Aorta (tissue), 5 donors: ENCODE results near the gene KPRP. TPM values are rescaled to one million over a fixed set of nuclear protein-coding genes. Genes with fewer than 3 reads are reported as not detected.

Experiments used
- ATAC-seq: fragments of 200-7000 bp; cut with Tn5 transposase; one replicate; pipeline ENCODE4 v1.9.1; 2022; ENCODE audit warnings: moderate library complexity; ENCODE audit not compliant: low FRiP score
- DNase-seq, 2 donors: peaks; one replicate each; pipeline ENCODE4 v3.0.0-alpha.2; 2020
- H3K27ac ChIP-seq, 2 donors: one replicate each; pipeline ENCODE4 v1.5.1; 2013; ENCODE audit warnings: low read length in 2 of 2, mild to moderate bottlenecking in 2 of 2, moderate library complexity in 2 of 2, control low read depth in 1 of 2, inconsistent platforms in 1 of 2, low read depth in 1 of 2
- H3K27me3 ChIP-seq, 2 donors: one replicate each; pipeline ENCODE4 v1.6.1; 2013; ENCODE audit warnings: control low read depth in 1 of 2, low read length in 1 of 2, mild to moderate bottlenecking in 1 of 2, moderate library complexity in 1 of 2; ENCODE audit not compliant: insufficient read depth in 2 of 2, control insufficient read depth in 1 of 2
- H3K36me3 ChIP-seq, 2 donors: one replicate each; pipeline ENCODE4 v1.6.1; 2013; ENCODE audit warnings: control low read depth in 1 of 2, low read length in 1 of 2, mild to moderate bottlenecking in 1 of 2; ENCODE audit not compliant: insufficient read depth in 2 of 2, control insufficient read depth in 1 of 2
- H3K4me1 ChIP-seq, 2 donors: one replicate each; pipeline ENCODE4 v1.6.1; 2013; ENCODE audit warnings: low read length in 2 of 2, control low read depth in 1 of 2, mild to moderate bottlenecking in 1 of 2, moderate library complexity in 1 of 2; ENCODE audit not compliant: insufficient read depth in 2 of 2, control insufficient read depth in 1 of 2
- H3K4me3 ChIP-seq, 2 donors: one replicate each; pipeline ENCODE4 v1.5.1; 2013; ENCODE audit warnings: low read length in 2 of 2, control low read depth in 1 of 2, mild to moderate bottlenecking in 1 of 2
- H3K9me3 ChIP-seq: one replicate; pipeline ENCODE4 v1.6.1; 2013; ENCODE audit warnings: mild to moderate bottlenecking, low read length; ENCODE audit not compliant: control insufficient read depth
- WGBS, 2 donors: extraction: QIAGEN DNeasy Blood & Tissue Kit; methylation state at CpG; one replicate each; pipeline ENCODE4 v1.1.7; 2013; 5-methylcytosine and 5-hydroxymethylcytosine counted together
- intact Hi-C, 2 donors: fragments of 100-400 bp; cut with DNase I; formaldehyde crosslinking; loops; one replicate each; pipeline versions ENCODE4 v1.14.2 to v1.15.0; 2022
- polyA plus RNA-seq, 2 donors: library from polyadenylated mRNA; stranded (reverse); fragments of 200-250 nt; gene quantifications; one replicate each; pipeline ENCODE4 v1.2.3, GENCODE V29; 2013
- total RNA-seq, 2 donors: library from RNA; stranded (reverse); fragmentation: NEBNext Ultra II Directional; extraction: Animal tissue kit (Norgen Biotek cat#: 25700); gene quantifications; one replicate each; pipeline ENCODE4 v1.2.1, GENCODE V29; 2021
- donor health status: healthy with polysubstance abuse.
- donor health status: Bipolar disorder and iron deficiency.
- donor health status: DM: no; HTN: no; CAD: no.
- donor health status: DM: no; HTN: no; CAD: no.
- donor health status: DM: yes; HTN: yes; CAD: no.

Gene KPRP
- total and polyA plus RNA-seq, 4 donors, result not detected

DNA sequence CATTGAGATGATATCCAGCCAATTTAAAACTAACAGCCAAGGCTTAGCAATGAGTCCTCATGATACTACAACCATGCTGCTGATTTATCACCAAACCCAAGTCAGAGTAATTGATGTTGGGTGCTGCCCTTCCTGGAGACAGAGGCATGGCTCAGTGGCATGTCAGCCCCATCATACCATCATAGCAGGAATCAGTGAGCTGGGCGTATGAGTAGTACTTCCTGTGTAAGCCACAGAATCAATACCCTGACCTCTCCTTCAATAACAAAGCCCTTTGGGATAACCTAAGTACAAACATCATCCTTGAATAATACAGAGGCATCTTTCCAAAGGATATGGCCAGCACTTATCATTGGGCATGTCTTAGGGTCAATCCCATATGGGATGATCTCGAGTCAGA, 25.3 kb downstream of the KPRP start:
- ATAC-seq, result no peak
- WGBS, 2 donors, result 55 to 66% methylated on average over 2 of the region's 2 CpGs

DNA sequence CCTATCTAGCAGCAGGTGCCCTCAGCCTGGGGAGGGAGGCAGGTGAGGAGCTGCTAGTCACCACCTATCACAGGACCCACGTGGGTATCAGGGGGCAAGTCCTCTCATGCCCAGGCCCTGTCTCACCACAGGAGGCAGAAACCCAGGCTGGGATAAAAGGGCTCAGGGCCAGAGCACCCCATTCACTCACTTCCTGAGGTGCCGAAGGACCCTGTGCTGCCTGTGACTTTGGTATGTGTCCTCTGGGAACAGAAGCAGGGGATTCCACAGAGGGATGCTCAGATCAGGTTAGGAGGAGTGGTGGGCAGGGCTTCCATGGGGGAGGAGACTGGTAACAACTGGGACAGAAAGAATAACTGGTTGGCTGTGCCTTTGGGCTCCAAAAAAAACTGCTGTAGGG, 28.3 kb downstream of the KPRP start, which contains the start of gene LCE1E:
LCE1E (plus strand) TSS at position 181 of the 400 bp plus-strand sequence. CDS start 1,043 bp downstream, outside the sequence.
- WGBS, 2 donors, result 27 to 29% methylated on average over 2 of the region's 2 CpGs

More for the DNA sequence above, 25.3 kb downstream of the KPRP start:
- H3K4me1 ChIP-seq, result no peaks in the 10 kb centered on the region
- no peak overlapping the region for H3K4me3 ChIP-seq
- no peaks in the 10 kb centered on the region for H3K36me3 ChIP-seq
- H3K27ac ChIP-seq, result no peak overlapping the region
- no peak for DNase-seq
- intact Hi-C loops, result no loop called here
- H3K9me3 ChIP-seq, result no peaks in the 10 kb centered on the region
- no peaks in the 10 kb centered on the region for H3K27me3 ChIP-seq

GRCh38 chr1:152795686-152796085, 37.9 kb downstream of the KPRP start:
- 41 to 44% methylated on average over 4 of the region's 4 CpGs for WGBS, 2 donors
- DNase-seq, result no peak

More for the DNA sequence above, 28.3 kb downstream of the KPRP start, which contains the start of gene LCE1E:
- H3K4me1 ChIP-seq, result no peaks in the 10 kb centered on the region
- ATAC-seq (no peak), DNase-seq (no peak)
- no peaks in the 10 kb centered on the region for H3K9me3 ChIP-seq
- H3K4me3 ChIP-seq, result no peak within 1 kb of the TSS
- intact Hi-C loops, result no loop called here
- H3K36me3 ChIP-seq, result no peaks in the 10 kb centered on the region
- no peak within 1 kb of the TSS for H3K27ac ChIP-seq
- H3K27me3 ChIP-seq, result no peaks in the 10 kb centered on the region

DNA sequence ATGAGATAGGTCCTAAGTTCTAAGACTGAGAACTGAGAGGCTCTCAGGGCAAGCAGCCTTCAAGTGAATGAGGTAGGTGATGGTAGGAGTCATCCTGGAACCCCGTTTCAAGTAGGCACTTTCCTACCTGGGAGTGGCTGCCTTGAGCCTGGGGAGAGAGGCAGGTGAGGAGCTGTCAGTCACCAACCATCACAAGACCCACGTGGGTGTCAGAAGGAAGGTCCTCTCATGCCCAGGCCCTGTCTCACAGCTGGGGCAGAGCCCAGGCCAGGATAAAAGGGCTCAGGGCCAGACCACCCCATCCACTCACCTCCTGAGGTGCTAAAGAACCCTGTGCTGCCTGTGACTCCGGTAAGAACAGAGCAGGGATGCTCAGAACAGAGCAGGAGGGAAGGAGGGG, 38.6 kb downstream of the KPRP start, which contains the start of gene LCE1D:
LCE1D (plus strand) TSS at position 301 of the 400 bp plus-strand sequence. CDS start 1,074 bp downstream, outside the sequence.
- WGBS, 2 donors, result 35 to 48% methylated on average over 3 of the region's 3 CpGs
- Histone ChIP-seq H3K4me3 (no peak within 1 kb of the TSS), H3K27me3 (no peaks in the 10 kb centered on the region), H3K27ac (no peak within 1 kb of the TSS), H3K36me3 (no peaks in the 10 kb centered on the region), H3K4me1 (no peaks in the 10 kb centered on the region), H3K9me3 (no peaks in the 10 kb centered on the region)
- no peak for DNase-seq
- ATAC-seq, result no peak
- intact Hi-C loops, result no loop called here

More at GRCh38 chr1:152795686-152796085, 37.9 kb downstream of the KPRP start:
- ATAC-seq, result no peak
- H3K27me3 ChIP-seq, result no peaks in the 10 kb centered on the region
- H3K9me3 ChIP-seq, result no peaks in the 10 kb centered on the region
- no peaks in the 10 kb centered on the region for H3K4me1 ChIP-seq
- no peak overlapping the region for H3K27ac ChIP-seq
- H3K36me3 ChIP-seq, result no peaks in the 10 kb centered on the region
- intact Hi-C loops, result no loop called here
- no peak overlapping the region for H3K4me3 ChIP-seq

GRCh38 chr1:152801333-152801732, 43.5 kb downstream of the KPRP start:
- Histone ChIP-seq H3K4me3 (no peak overlapping the region), H3K27me3 (no peaks in the 10 kb centered on the region), H3K4me1 (no peaks in the 10 kb centered on the region), H3K27ac (no peak overlapping the region), H3K36me3 (no peaks in the 10 kb centered on the region), H3K9me3 (no peaks in the 10 kb centered on the region)
- 44 to 45% methylated on average over 1 of the region's 1 CpG for WGBS, 2 donors
- DNase-seq (no peak), ATAC-seq (no peak)
- intact Hi-C loops, result no loop called here

GRCh38 chr1:152806576-152806975, 48.8 kb downstream of the KPRP start, which contains the start of gene LCE1C:
LCE1C (minus strand) TSS chr1:152806651; CDS start chr1:152805478, 1,173 bp downstream.
- DNase-seq (no peak), ATAC-seq (no peak)
- Histone ChIP-seq H3K4me3 (no peak within 1 kb of the TSS), H3K4me1 (no peaks in the 10 kb centered on the region), H3K36me3 (no peaks in the 10 kb centered on the region), H3K27ac (no peak within 1 kb of the TSS), H3K9me3 (no peaks in the 10 kb centered on the region), H3K27me3 (no peaks in the 10 kb centered on the region)
- intact Hi-C loops, result no loop called here
- 50 to 55% methylated on average over 3 of the region's 3 CpGs for WGBS, 2 donors

DNA sequence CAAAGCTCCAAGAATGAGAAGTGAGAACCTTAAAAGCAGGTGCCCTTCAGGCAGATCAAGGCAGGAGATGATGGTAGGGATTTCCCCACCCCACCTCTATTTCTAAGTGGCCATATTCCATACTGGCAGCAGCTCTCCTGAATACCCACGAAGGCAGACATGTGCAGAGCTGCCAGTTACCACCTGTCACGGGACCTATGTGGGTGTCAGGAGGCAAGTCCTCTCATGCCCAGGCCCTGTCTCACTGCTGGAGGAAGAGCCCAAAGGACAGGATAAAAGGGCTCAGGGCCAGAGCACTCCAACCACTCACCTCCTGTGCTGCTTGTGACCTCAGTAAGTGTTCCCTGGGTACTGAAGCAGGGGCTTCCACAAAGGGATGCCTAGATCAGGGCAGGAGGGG, 53.2 kb downstream of the KPRP start:
- Histone ChIP-seq H3K4me1 (no peaks in the 10 kb centered on the region), H3K4me3 (no peak overlapping the region), H3K9me3 (no peaks in the 10 kb centered on the region), H3K36me3 (no peaks in the 10 kb centered on the region), H3K27ac (no peak overlapping the region), H3K27me3 (no peaks in the 10 kb centered on the region)
- intact Hi-C loops, result no loop called here
- DNase-seq, result no peak
- WGBS, 2 donors, result 69 to 73% methylated on average over 2 of the region's 2 CpGs
- ATAC-seq, result no peak

Other genes with a start within 250 kb of the KPRP start
- gene LCE5A, start 247.2 kb upstream of the KPRP start, total RNA-seq, result not detected
- gene LCE5A, start 247.2 kb upstream of the KPRP start, polyA plus RNA-seq, result under 1 TPM in 1 of 2 donors, not detected in 1; 0.15 TPM
- gene CRCT1, start 243.5 kb upstream of the KPRP start, total RNA-seq, result not detected
- 1 to 10 TPM in 1 of 2 donors, under 1 TPM in 1; 0.18 to 1.1 TPM for gene CRCT1, start 243.5 kb upstream of the KPRP start, polyA plus RNA-seq
- gene LCE3E, start 191.2 kb upstream of the KPRP start, total RNA-seq, result not detected
- not detected for gene LCE3E, start 191.2 kb upstream of the KPRP start, polyA plus RNA-seq
- gene LCE3D, start 177.5 kb upstream of the KPRP start, total RNA-seq, result not detected
- gene LCE3D, start 177.5 kb upstream of the KPRP start, polyA plus RNA-seq, result not detected
- not detected for gene LCE3C, start 157.8 kb upstream of the KPRP start, total RNA-seq
- not detected for gene LCE3C, start 157.8 kb upstream of the KPRP start, polyA plus RNA-seq
- not detected for gene LCE3B, start 144.2 kb upstream of the KPRP start, total RNA-seq
- not detected for gene LCE3B, start 144.2 kb upstream of the KPRP start, polyA plus RNA-seq
- not detected for gene LCE3A, start 134.9 kb upstream of the KPRP start, total RNA-seq
- not detected for gene LCE3A, start 134.9 kb upstream of the KPRP start, polyA plus RNA-seq
- not detected for gene LCE2D, start 94.6 kb upstream of the KPRP start, total RNA-seq
- gene LCE2D, start 94.6 kb upstream of the KPRP start, polyA plus RNA-seq, result not detected
- not detected for gene LCE2C, start 82.7 kb upstream of the KPRP start, total RNA-seq
- gene LCE2C, start 82.7 kb upstream of the KPRP start, polyA plus RNA-seq, result not detected
- not detected for gene LCE2B, start 71.9 kb upstream of the KPRP start, total RNA-seq
- not detected for gene LCE2B, start 71.9 kb upstream of the KPRP start, polyA plus RNA-seq
- not detected for gene LCE2A, start 59.7 kb upstream of the KPRP start, total RNA-seq
- not detected for gene LCE2A, start 59.7 kb upstream of the KPRP start, polyA plus RNA-seq
- gene LCE4A, start 49.9 kb upstream of the KPRP start, total RNA-seq, result not detected
- gene LCE4A, start 49.9 kb upstream of the KPRP start, polyA plus RNA-seq, result not detected
- not detected for gene LCE1F, start 17.1 kb downstream of the KPRP start, total RNA-seq
- not detected for gene LCE1F, start 17.1 kb downstream of the KPRP start, polyA plus RNA-seq
- gene LCE1E, start 28.2 kb downstream of the KPRP start, total RNA-seq, result not detected
- not detected for gene LCE1E, start 28.2 kb downstream of the KPRP start, polyA plus RNA-seq
- not detected for gene LCE1D, start 38.7 kb downstream of the KPRP start, total RNA-seq
- not detected for gene LCE1D, start 38.7 kb downstream of the KPRP start, polyA plus RNA-seq
- not detected for gene LCE1C, start 48.6 kb downstream of the KPRP start, total RNA-seq
- not detected for gene LCE1C, start 48.6 kb downstream of the KPRP start, polyA plus RNA-seq
- not detected for gene LCE1B, start 53.9 kb downstream of the KPRP start, total RNA-seq
- not detected for gene LCE1B, start 53.9 kb downstream of the KPRP start, polyA plus RNA-seq
- not detected for gene LCE1A, start 69.4 kb downstream of the KPRP start, total RNA-seq
- gene LCE1A, start 69.4 kb downstream of the KPRP start, polyA plus RNA-seq, result not detected
- gene LCE6A, start 84.8 kb downstream of the KPRP start, total RNA-seq, result not detected
- gene LCE6A, start 84.8 kb downstream of the KPRP start, polyA plus RNA-seq, result not detected
- gene LCE7A, start 102.0 kb downstream of the KPRP start, total RNA-seq, result not detected
- not detected for gene LCE7A, start 102.0 kb downstream of the KPRP start, polyA plus RNA-seq
- gene SMCP, start 120.3 kb downstream of the KPRP start, total RNA-seq, result not detected
- gene SMCP, start 120.3 kb downstream of the KPRP start, polyA plus RNA-seq, result not detected
- not detected for gene IVL, start 150.5 kb downstream of the KPRP start, total RNA-seq
- under 1 TPM; 0.13 TPM for gene IVL, start 150.5 kb downstream of the KPRP start, polyA plus RNA-seq
- not detected for gene SPRR5, start 189.2 kb downstream of the KPRP start, total RNA-seq
- gene SPRR5, start 189.2 kb downstream of the KPRP start, polyA plus RNA-seq, result not detected
- not detected for gene SPRR4, start 212.6 kb downstream of the KPRP start, total RNA-seq
- not detected for gene SPRR4, start 212.6 kb downstream of the KPRP start, polyA plus RNA-seq
- not detected for gene SPRR1A, start 226.1 kb downstream of the KPRP start, total RNA-seq
- not detected for gene SPRR1A, start 226.1 kb downstream of the KPRP start, polyA plus RNA-seq
- gene SPRR3, start 243.7 kb downstream of the KPRP start, total RNA-seq, result under 1 TPM in 1 of 2 donors, not detected in 1; 0.75 TPM
- 10 to 100 TPM in 1 of 2 donors, 1 to 10 TPM in 1; 8.2 to 14.9 TPM for gene SPRR3, start 243.7 kb downstream of the KPRP start, polyA plus RNA-seq